Endothelial cell of umbilical vein (primary cell): ENCODE measurements around the gene ENTPD6. TPM values are rescaled to one million over a fixed set of nuclear protein-coding genes. Genes with fewer than 3 reads are reported as not detected.

ENCODE experiments used
- BruUV-seq: library from RNA; stranded (reverse); fragments of 400-500 nt; replicated peaks from 2 replicates; lab custom pipeline; 2021; lab: Mats Ljungman, UMichigan
- CTCF ChIA-PET: fragments of 300-600, 350-600 bp; sonication (Branson Sonifier 250); formaldehyde crosslinking; loops from one replicate; lab custom pipeline; 2021; ENCODE audit warnings: antibody characterized with exemption, inconsistent platforms; lab: Charles Lee
- POLR2A ChIA-PET: fragments of 300-600, 350-600 bp; sonication (Branson Sonifier 250); formaldehyde crosslinking; loops from one replicate; lab custom pipeline; 2021; ENCODE audit warnings: antibody characterized with exemption, inconsistent platforms; lab: Charles Lee
- DNase-seq: peaks from one replicate; pipeline ENCODE4 v3.0.0-alpha.2; 2011; ENCODE audit warnings: low read depth, low spot score
- FAIRE-seq: peaks from 2 replicates; lab custom pipeline; 2011; peaks lifted over from hg19 to GRCh38; lab: Jason Lieb, UNC
- H2AFZ ChIP-seq: 2 replicates; pipeline ENCODE4 v1.6.0; 2012; ENCODE audit warnings: low read depth, low read length, control low read depth, inconsistent platforms
- H3K27ac ChIP-seq: 2 replicates; pipeline ENCODE4 v1.5.1; 2011; ENCODE audit warnings: low read depth, mild to moderate bottlenecking, control low read depth, low read length, moderate library complexity; ENCODE audit not compliant: insufficient read depth
- H3K27me3 ChIP-seq, 2 experiments: 2 replicates each; pipeline versions ENCODE4 v1.6.0 to v1.6.1; 2011; ENCODE audit warnings: low read length in 2 of 2, mixed read lengths in 1 of 2; ENCODE audit not compliant: control insufficient read depth in 2 of 2, insufficient read depth in 2 of 2
- H3K36me3 ChIP-seq, 2 experiments: 2 replicates in 1 of 2; 3 replicates in 1 of 2; pipeline ENCODE4 v1.5.1; 2011; ENCODE audit warnings: low read length in 2 of 2, mild to moderate bottlenecking in 1 of 2, moderate library complexity in 1 of 2; ENCODE audit not compliant: control insufficient read depth in 2 of 2, insufficient read depth in 2 of 2; ENCODE audit errors: extremely low read depth in 1 of 2
- H3K4me1 ChIP-seq: 3 replicates; pipeline ENCODE4 v1.5.1; 2011; ENCODE audit warnings: mild to moderate bottlenecking, low read length; ENCODE audit not compliant: control insufficient read depth, insufficient read depth; ENCODE audit errors: extremely low read depth
- H3K4me2 ChIP-seq: 2 replicates; pipeline ENCODE4 v1.6.1; 2011; ENCODE audit warnings: low read length, control low read depth, mixed read lengths; ENCODE audit not compliant: insufficient read depth
- H3K4me3 ChIP-seq, 3 experiments: fragments of 200-600 bp in 1 of 3; sonication (generic), shearing (Covaris generic) in 1 of 3; replicated peaks in 1 of 3; 2 replicates each; pipeline ENCODE4 v1.5.1; 2011 to 2016; ENCODE audit warnings: control low read depth in 3 of 3, low read length in 3 of 3, mild to moderate bottlenecking in 2 of 3, inconsistent platforms in 1 of 3, low read depth in 1 of 3, moderate library complexity in 1 of 3; ENCODE audit not compliant: insufficient read depth in 1 of 3
- H3K79me2 ChIP-seq: 2 replicates; pipeline ENCODE4 v1.6.0; 2012; ENCODE audit warnings: low read length, inconsistent platforms; ENCODE audit not compliant: control insufficient read depth, insufficient read depth
- H3K9ac ChIP-seq: replicated peaks from 2 replicates; pipeline ENCODE3; 2011; ENCODE audit warnings: low read length, control low read depth; ENCODE audit not compliant: insufficient read depth; ENCODE audit errors: extremely low read depth
- H3K9me1 ChIP-seq: replicated peaks from 3 replicates; pipeline ENCODE4 v1.6.0; 2011; ENCODE audit warnings: mild to moderate bottlenecking, low read length; ENCODE audit not compliant: control insufficient read depth, insufficient read depth; ENCODE audit errors: extremely low read depth
- H3K9me3 ChIP-seq: replicated peaks from 2 replicates; pipeline ENCODE4 v1.5.1; 2012; ENCODE audit warnings: low read length, inconsistent platforms; ENCODE audit not compliant: control insufficient read depth, insufficient read depth
- H4K20me1 ChIP-seq: replicated peaks from 2 replicates; pipeline ENCODE3; 2011; ENCODE audit warnings: mild to moderate bottlenecking, low read length; ENCODE audit not compliant: control insufficient read depth, insufficient read depth; ENCODE audit errors: extremely low read depth
- FOS ChIP-seq: IDR thresholded peaks from 2 replicates; pipeline ENCODE4 v1.6.1; 2011; ENCODE audit warnings: mild to moderate bottlenecking, low read length, moderate library complexity, borderline replicate concordance; ENCODE audit not compliant: insufficient read depth
- MAX ChIP-seq: IDR thresholded peaks from 2 replicates; pipeline ENCODE4 v1.6.1; 2011; ENCODE audit not compliant: insufficient read depth, insufficient read length
- MYC ChIP-seq: IDR thresholded peaks from one replicate; pipeline ENCODE4 v1.6.1; 2011; ENCODE audit warnings: mild to moderate bottlenecking, low read depth, low read length
- dilution Hi-C: fragments of 300-500 bp; cut with MboI; formaldehyde crosslinking; loops from one replicate; pipeline ENCODE4 v1.15.0; 2019; ENCODE audit warnings: low sequenced_read_pairs; ENCODE audit not compliant: extremely low pct_ligation_motif_present
- intact Hi-C: fragments of 100-400 bp; cut with micrococcal nuclease; formaldehyde crosslinking; loops from one replicate; pipeline ENCODE4 v1.10.0; 2022
- polyA plus RNA-seq, 4 experiments: library from polyadenylated mRNA; depleted of rRNA in 3 of 4; stranded (reverse) in 3 of 4; unstranded in 1 of 4; fragments of >200 nt; gene quantifications; 2 replicates each; pipeline versions ENCODE4 v1.2.1 to v1.2.3, GENCODE V29; 2011 to 2012; ENCODE audit warnings: missing spikeins in 1 of 4
- total RNA-seq: library from RNA; stranded (reverse); gene quantifications from 2 replicates; pipeline ENCODE4 v1.2.3, GENCODE V29; 2021

Gene ENTPD6
- total and polyA plus RNA-seq, 2 donors (not counting 3 experiments of a cell fraction or from before 2014, with no cell fraction given) = 51.2 to 86.3 TPM

- TF ChIP-seq MYC (no peak), MAX (no peak)
- Histone ChIP-seq H4K20me1 (no peaks in the 10 kb centered on the region), H3K9me1 (no peaks in the 10 kb centered on the region), H3K79me2 (peaks cover 7% of the 10 kb centered on the region), H3K27ac (no peak overlapping the region), H2AFZ (no peak overlapping the region), H3K4me2 (no peak overlapping the region), H3K9ac (no peak overlapping the region), H3K4me3 (no peak overlapping the region), H3K27me3 (no peaks in the 10 kb centered on the region), H3K4me1 (no peaks in the 10 kb centered on the region), H3K36me3 (peaks cover 0 to 8% of the 10 kb centered on the region in 2 experiments), H3K9me3 (no peaks in the 10 kb centered on the region)
- intact Hi-C loops (no loop called here), dilution Hi-C loops (no loop called here)
- POLR2A ChIA-PET = no interaction called here
- FAIRE-seq (no peak), DNase-seq (no peak)
- BruUV-seq = no TSS peak
- CTCF ChIA-PET = interaction anchor here (1.2 kb wide), 1 partner anchor 9 kb away, joined by 3 read pairs; no protein-coding TSS in a partner anchor
Observed at GRCh38 chr20:25209400-25209799, 13.9 kb downstream of the ENTPD6 start.

GRCh38 chr20:25209911-25210310 is 14.4 kb downstream of the ENTPD6 start:
- Histone ChIP-seq H3K79me2 (peaks cover 3% of the 10 kb centered on the region), H3K4me1 (no peaks in the 10 kb centered on the region), H2AFZ (no peak overlapping the region), H3K36me3 (peaks cover 0 to 8% of the 10 kb centered on the region in 2 experiments), H3K9me1 (no peaks in the 10 kb centered on the region), H3K4me2 (no peak overlapping the region), H4K20me1 (no peaks in the 10 kb centered on the region), H3K27me3 (no peaks in the 10 kb centered on the region), H3K9ac (no peak overlapping the region), H3K9me3 (no peaks in the 10 kb centered on the region), H3K4me3 (no peak overlapping the region), H3K27ac (no peak overlapping the region)
- no peak for TF ChIP-seq FOS
- FAIRE-seq (no peak), DNase-seq (no peak)
- intact Hi-C loops = no loop called here
- BruUV-seq = no TSS peak
- POLR2A ChIA-PET = no interaction called here
- dilution Hi-C loops = no loop called here
- CTCF ChIA-PET = interaction anchor here (1.2 to 1.3 kb wide), 2 partner anchors 9 to 37 kb away, joined by 3 read pairs; no protein-coding TSS in a partner anchor
